Neural crest cell (in vitro differentiated cells): ENCODE measurements around the gene C16orf74. TPM values are rescaled to one million over a fixed set of nuclear protein-coding genes. Genes with fewer than 3 reads are reported as not detected.

Experiments used
- DNase-seq: peaks from one replicate; pipeline ENCODE4 v3.0.0; 2021; ENCODE audit warnings: low read depth, mixed read lengths, low spot score
- H3K27ac Mint-ChIP-seq: one replicate; pipeline ENCODE4 v1.8.0; 2021; ENCODE audit warnings: mild to moderate bottlenecking, mixed read lengths; ENCODE audit not compliant: unreplicated experiment
- H3K27me3 Mint-ChIP-seq: 2 replicates; pipeline ENCODE4 v1.8.0; 2021; ENCODE audit warnings: low read depth, mild to moderate bottlenecking, mixed read lengths
- H3K36me3 Mint-ChIP-seq: 2 replicates; pipeline ENCODE4 v1.8.0; 2021; ENCODE audit warnings: low read depth, mild to moderate bottlenecking, mixed read lengths
- H3K4me1 Mint-ChIP-seq: 2 replicates; pipeline ENCODE4 v1.8.0; 2021; ENCODE audit warnings: mixed read lengths
- H3K4me3 Mint-ChIP-seq: one replicate; pipeline ENCODE4 v1.8.0; 2021; ENCODE audit warnings: mild to moderate bottlenecking, mixed read lengths
- H3K9me3 Mint-ChIP-seq: 2 replicates; pipeline ENCODE4 v1.8.0; 2021; ENCODE audit warnings: mixed read lengths
- total RNA-seq: library from RNA; stranded (reverse); gene quantifications from 2 replicates; pipeline ENCODE4 v1.2.1, GENCODE V29; 2021
- TF ChIP-seq, protein P1 (sequence below): fragments of 200-600 bp; sonication (generic); conservative IDR thresholded peaks from 2 replicates; pipeline ENCODE4 v1.5.0; 2021; ENCODE audit warnings: antibody characterized with exemption, mild to moderate bottlenecking

Gene C16orf74
- total RNA-seq, 1 donor from 2014 or later: 1.2 TPM

DNA sequence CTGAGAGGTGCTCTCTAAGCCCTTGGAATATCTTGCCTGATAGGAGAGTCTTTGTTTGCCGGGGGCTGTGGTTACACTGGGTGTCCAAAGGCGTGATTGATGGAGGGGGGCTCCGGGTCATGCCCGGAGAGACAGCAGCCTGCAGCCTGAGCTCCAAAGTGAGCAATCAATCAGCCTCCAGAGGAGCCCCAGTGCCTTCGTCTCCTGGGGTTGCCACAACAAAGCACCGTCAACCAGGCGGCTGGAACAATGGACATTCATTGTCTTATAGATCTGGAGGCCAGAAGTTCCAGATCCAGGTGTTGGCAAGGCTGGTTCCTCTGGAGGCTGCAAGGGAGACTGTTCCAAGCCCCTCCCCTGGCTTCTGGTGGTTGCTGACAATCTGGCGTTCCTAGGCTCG lies 38.1 kb downstream of the C16orf74 start:
- DNase-seq: no peak
- peaks cover 3% of the 10 kb centered on the region for H3K9me3 Mint-ChIP-seq
- H3K27me3 Mint-ChIP-seq: peaks cover 12% of the 10 kb centered on the region
- H3K4me1 Mint-ChIP-seq: peaks cover 42% of the 10 kb centered on the region
- TF ChIP-seq, protein P1, sequence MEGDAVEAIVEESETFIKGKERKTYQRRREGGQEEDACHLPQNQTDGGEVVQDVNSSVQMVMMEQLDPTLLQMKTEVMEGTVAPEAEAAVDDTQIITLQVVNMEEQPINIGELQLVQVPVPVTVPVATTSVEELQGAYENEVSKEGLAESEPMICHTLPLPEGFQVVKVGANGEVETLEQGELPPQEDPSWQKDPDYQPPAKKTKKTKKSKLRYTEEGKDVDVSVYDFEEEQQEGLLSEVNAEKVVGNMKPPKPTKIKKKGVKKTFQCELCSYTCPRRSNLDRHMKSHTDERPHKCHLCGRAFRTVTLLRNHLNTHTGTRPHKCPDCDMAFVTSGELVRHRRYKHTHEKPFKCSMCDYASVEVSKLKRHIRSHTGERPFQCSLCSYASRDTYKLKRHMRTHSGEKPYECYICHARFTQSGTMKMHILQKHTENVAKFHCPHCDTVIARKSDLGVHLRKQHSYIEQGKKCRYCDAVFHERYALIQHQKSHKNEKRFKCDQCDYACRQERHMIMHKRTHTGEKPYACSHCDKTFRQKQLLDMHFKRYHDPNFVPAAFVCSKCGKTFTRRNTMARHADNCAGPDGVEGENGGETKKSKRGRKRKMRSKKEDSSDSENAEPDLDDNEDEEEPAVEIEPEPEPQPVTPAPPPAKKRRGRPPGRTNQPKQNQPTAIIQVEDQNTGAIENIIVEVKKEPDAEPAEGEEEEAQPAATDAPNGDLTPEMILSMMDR: no peak
- H3K36me3 Mint-ChIP-seq: peaks cover 3% of the 10 kb centered on the region
- H3K4me3 Mint-ChIP-seq: no peak overlapping the region
- no peak overlapping the region for H3K27ac Mint-ChIP-seq

DNA sequence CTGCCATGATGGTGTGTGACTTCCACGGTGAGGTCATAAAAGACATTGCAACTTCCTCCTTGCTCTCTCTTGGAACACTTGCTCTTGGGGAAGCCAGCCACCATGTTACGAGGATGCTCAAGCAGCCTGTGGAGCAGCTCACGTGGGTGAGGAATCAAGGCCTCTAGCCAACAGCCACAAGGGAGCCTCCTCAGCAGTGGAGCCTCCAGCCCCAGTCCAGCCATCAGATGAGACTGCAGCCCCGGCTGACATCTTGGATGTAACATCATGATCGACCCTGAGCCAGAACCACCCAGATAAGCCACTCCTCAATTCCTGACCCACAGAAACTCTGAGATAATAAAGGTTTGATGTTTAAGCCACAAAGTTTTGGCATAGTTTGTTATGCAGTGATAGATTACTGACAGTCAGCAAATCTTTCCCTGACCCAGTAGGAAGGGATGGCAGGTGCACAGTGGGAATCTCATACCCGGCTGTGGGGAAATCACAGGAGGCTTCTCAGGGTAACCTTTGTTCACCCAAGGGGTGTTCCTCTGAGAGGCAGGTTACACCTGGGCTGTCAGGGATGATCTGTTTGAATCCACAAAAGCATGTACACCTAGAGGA lies 38.8 kb downstream of the C16orf74 start:
- Mint-ChIP-seq H3K36me3 (peaks cover 3% of the 10 kb centered on the region), H3K27me3 (peaks cover 11% of the 10 kb centered on the region), H3K4me1 (peaks cover 38% of the 10 kb centered on the region), H3K4me3 (no peak overlapping the region), H3K27ac (no peak overlapping the region), H3K9me3 (peaks cover 3% of the 10 kb centered on the region)
- no peak for DNase-seq
- TF ChIP-seq, protein P1: no peak

DNA sequence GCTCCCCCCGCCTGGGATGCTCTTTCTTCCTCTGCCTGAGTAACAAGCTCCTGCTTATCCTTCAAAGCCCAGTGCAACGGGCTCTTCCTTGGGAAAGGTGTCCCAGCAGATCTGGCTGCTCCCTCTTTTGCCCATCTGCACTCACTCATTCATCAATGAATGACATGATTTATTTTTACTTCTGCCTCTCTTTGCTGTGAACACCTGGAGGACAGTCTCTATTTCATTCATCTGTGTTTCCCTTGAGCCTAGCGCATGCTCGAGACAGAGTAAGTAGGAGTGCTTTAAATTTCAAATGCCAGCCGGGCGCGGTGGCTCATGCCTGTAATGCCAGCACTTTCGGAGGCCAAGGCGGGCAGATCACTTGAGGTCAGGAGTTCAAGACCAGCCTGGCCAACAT lies 40.2 kb downstream of the C16orf74 start:
- Mint-ChIP-seq H3K9me3 (peaks cover 3% of the 10 kb centered on the region), H3K4me3 (no peak overlapping the region), H3K27me3 (peaks cover 7% of the 10 kb centered on the region), H3K27ac (no peak overlapping the region), H3K4me1 (peaks cover 29% of the 10 kb centered on the region), H3K36me3 (peaks cover 3% of the 10 kb centered on the region)
- DNase-seq: no peak
- TF ChIP-seq, protein P1: no peak

DNA sequence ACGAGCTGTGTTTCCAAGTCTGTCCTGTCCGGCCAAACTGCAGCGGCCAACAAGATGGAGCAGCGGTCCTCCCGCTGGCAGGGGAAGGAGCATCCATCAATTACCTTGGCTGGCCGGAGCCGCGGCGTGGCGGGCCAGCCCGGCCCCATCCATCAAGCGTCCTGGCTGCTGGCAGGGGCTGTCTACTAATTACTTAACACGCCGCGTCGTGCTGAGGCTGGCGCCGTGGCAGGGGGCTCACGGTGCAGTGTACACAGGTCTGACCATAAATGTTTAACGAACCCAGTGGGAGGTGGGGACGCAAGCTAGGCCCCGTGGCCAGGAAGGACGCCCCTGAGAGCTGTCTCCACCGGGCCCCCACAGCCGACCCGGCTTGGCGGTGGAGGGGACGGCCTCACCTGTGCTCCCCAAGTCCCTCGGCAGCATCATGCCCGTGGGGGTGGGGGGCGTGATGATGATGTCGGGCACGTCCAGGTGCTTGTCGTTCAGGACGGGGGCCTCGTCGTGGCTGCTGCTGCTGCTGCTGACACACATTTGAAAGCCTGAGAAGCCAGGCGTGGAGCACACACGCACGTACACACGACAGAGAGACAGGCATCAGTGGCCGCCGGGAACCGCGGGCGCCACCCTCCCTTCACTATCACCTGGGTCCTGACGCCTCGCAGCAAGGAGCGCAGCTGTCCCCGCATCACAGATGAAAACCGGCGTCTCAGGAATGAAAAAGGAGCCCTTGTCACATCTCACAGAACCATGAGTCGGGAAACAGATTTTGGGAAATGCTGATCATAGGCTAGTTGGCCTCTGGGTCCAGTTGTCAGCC lies 40.9 kb downstream of the C16orf74 start:
- peaks cover 21% of the 10 kb centered on the region for H3K4me1 Mint-ChIP-seq
- H3K27ac Mint-ChIP-seq: no peak overlapping the region
- TF ChIP-seq, protein P1: no peak
- no peak for DNase-seq
- H3K9me3 Mint-ChIP-seq: peaks cover 3% of the 10 kb centered on the region
- H3K27me3 Mint-ChIP-seq: no peaks in the 10 kb centered on the region
- no peak overlapping the region for H3K4me3 Mint-ChIP-seq
- H3K36me3 Mint-ChIP-seq: no peaks in the 10 kb centered on the region

DNA sequence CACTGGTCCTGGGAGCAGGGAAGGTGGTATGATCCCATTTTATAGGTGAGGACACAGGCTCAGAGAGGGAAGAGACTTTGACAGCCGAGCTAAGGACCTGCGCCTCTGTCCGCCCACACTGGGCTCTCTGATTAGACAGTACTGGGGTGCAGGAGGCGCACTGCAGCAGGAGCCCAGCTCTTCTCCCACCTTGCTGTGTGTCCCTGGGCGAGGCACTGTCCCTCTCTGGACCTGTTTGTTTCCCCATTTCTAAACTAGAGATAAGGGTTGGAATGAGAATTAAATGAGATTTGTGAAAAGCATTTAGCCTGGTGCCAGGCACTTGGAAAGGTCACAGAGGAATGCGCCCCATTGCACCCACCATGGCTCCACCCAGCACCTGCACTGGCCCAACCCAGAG lies 42.6 kb downstream of the C16orf74 start:
- H3K4me1 Mint-ChIP-seq: peaks cover 15% of the 10 kb centered on the region
- TF ChIP-seq, protein P1: no peak
- no peaks in the 10 kb centered on the region for H3K27me3 Mint-ChIP-seq
- no peak overlapping the region for H3K4me3 Mint-ChIP-seq
- H3K27ac Mint-ChIP-seq: no peak overlapping the region
- peaks cover 3% of the 10 kb centered on the region for H3K9me3 Mint-ChIP-seq
- no peaks in the 10 kb centered on the region for H3K36me3 Mint-ChIP-seq
- DNase-seq: no peak
